ENCODE measurements around the gene ST8SIA2. TPM values are rescaled to one million over a fixed set of nuclear protein-coding genes. Genes with fewer than 3 reads are reported as not detected.
"Not testable (repeated sequence)": the region's sequence is repeated elsewhere in the genome, so short reads cannot be mapped to it uniquely, and the experiment has no call there.

The ST8SIA2 gene
- total and polyA plus RNA-seq, 3 donors from 2014 or later = 0.12 to 0.31 (median 0.24) TPM

DNA sequence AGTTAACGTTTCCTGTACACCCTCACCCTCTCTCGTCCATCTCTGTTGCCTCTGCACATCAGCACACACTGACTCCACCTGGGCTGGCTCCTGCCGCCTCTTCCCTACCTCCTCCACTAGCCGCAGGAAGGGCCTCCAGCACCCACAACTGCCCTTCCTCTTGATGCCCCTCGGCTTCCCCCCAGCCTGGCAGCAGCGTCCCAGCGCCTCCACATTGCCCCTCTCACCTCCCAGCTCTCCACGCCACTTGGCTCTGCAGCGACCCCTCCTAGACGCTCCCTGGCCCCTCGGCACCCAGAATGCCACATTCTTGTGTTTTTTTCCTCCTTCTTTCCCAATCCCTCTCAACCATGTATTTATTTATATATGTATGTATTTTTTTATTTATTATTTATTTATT lies 73.6 kb downstream of the ST8SIA2 start:
- DNase-seq = no peak
- Histone ChIP-seq H3K27me3 (no peaks in the 10 kb centered on the region), H3K4me3 (no peak overlapping the region), H3K27ac (no peak overlapping the region), H3K4me1 (no peaks in the 10 kb centered on the region), H3K36me3 (ENCODE audit: low read depth, missing control alignments) (no peaks in the 10 kb centered on the region), H3K9me3 (no peaks in the 10 kb centered on the region)
- no peak for TF ChIP-seq POLR2A (IDR thresholded peaks at IDR 0.05)
- TF ChIP-seq, protein P1, sequence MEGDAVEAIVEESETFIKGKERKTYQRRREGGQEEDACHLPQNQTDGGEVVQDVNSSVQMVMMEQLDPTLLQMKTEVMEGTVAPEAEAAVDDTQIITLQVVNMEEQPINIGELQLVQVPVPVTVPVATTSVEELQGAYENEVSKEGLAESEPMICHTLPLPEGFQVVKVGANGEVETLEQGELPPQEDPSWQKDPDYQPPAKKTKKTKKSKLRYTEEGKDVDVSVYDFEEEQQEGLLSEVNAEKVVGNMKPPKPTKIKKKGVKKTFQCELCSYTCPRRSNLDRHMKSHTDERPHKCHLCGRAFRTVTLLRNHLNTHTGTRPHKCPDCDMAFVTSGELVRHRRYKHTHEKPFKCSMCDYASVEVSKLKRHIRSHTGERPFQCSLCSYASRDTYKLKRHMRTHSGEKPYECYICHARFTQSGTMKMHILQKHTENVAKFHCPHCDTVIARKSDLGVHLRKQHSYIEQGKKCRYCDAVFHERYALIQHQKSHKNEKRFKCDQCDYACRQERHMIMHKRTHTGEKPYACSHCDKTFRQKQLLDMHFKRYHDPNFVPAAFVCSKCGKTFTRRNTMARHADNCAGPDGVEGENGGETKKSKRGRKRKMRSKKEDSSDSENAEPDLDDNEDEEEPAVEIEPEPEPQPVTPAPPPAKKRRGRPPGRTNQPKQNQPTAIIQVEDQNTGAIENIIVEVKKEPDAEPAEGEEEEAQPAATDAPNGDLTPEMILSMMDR (IDR thresholded peaks at IDR 0.05) = no peak
- 90 to 92% methylated on average over 11 of the region's 11 CpGs for WGBS, 2 donors
- intact Hi-C loops (cut with DNase I; ENCODE audit: low total_unique reads) = no loop called here

DNA sequence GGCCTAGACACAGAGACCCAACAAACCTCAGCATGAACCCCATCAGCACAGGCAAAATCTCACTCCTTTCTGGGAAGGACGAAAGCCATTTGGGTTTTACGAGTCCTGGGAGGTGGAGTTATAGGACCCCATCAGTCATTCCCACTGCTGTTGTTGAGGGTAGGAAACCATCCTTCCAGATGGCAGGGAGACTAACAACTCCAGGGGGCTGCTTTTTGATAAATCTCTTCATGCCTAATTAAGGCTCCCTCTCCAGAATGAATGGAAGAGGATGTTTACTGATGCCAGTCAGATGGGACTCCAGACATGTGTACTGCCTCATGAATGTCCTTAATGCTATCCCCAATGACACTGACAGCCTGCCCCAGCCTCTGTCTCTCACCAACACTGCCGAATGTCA lies 75.3 kb downstream of the ST8SIA2 start:
- Histone ChIP-seq H3K4me1 (no peaks in the 10 kb centered on the region), H3K27me3 (no peaks in the 10 kb centered on the region), H3K36me3 (ENCODE audit: low read depth, missing control alignments) (no peaks in the 10 kb centered on the region), H3K4me3 (no peak overlapping the region), H3K27ac (no peak overlapping the region), H3K9me3 (no peaks in the 10 kb centered on the region)
- TF ChIP-seq, protein P1 (IDR thresholded peaks at IDR 0.05) = no peak
- TF ChIP-seq POLR2A (IDR thresholded peaks at IDR 0.05) = no peak
- intact Hi-C loops (cut with DNase I; ENCODE audit: low total_unique reads) = no loop called here
- DNase-seq = no peak
- WGBS, 2 donors = 80 to 81% methylated on average over 3 of the region's 3 CpGs

DNA sequence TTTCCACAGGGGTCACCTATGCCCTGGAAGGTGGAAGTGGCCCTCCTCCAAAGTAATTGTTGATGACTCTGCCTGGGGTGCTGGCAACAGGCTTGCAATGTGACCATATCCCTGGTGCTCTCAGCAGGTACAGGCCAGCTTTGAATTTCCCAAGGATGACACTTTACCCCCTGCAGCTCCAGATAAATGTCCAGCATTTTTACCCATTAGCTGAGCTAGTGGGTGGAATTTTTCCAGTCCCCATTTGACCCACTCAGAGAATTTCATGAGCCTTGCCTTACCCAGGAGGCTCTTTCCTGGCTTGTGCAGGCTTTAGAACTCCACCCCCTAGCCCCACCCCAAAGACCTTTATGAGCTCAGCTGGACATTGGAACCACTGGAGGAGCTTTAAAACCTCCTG lies 77.6 kb downstream of the ST8SIA2 start:
- TF ChIP-seq, protein P1 (IDR thresholded peaks at IDR 0.05) = no peak
- no peak for TF ChIP-seq POLR2A (IDR thresholded peaks at IDR 0.05)
- no peak for DNase-seq
- Histone ChIP-seq H3K9me3 (no peaks in the 10 kb centered on the region), H3K27ac (no peak overlapping the region), H3K4me3 (no peak overlapping the region), H3K4me1 (no peaks in the 10 kb centered on the region), H3K27me3 (no peaks in the 10 kb centered on the region), H3K36me3 (ENCODE audit: low read depth, missing control alignments) (no peaks in the 10 kb centered on the region)
- intact Hi-C loops (cut with DNase I; ENCODE audit: low total_unique reads) = no loop called here

DNA sequence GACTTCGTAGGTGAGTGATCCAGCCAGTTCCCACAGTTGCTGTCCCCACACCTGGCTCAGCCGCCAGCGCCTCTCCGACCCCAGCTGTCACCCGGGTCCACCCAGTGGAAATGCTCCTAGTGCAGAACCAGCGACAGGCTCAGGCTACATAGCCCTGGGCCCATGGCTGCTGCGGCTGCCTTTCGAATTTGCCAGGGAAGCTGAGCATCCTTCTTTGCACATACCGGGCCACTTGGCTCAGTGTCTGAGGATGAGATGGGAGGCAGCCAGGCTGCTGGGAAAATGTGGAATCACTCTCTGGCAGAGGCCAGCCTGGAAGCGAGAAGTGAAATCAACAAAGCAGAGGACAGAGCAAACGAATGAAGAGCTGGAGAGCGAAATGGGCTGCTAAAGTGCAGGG lies 80.1 kb downstream of the ST8SIA2 start:
- no peaks in the 10 kb centered on the region for H3K36me3 ChIP-seq (ENCODE audit: low read depth, missing control alignments)
- no peaks in the 10 kb centered on the region for H3K9me3 ChIP-seq
- H3K27me3 ChIP-seq = no peaks in the 10 kb centered on the region
- H3K4me1 ChIP-seq = no peaks in the 10 kb centered on the region
- no peak overlapping the region for H3K4me3 ChIP-seq
- TF ChIP-seq, protein P1 (IDR thresholded peaks at IDR 0.05) = no peak
- TF ChIP-seq POLR2A (IDR thresholded peaks at IDR 0.05) = no peak
- H3K27ac ChIP-seq = no peak overlapping the region
- 80 to 84% methylated on average over 10 to 12 of the region's 12 CpGs for WGBS, 2 donors
- no peak for DNase-seq
- intact Hi-C loops (cut with DNase I; ENCODE audit: low total_unique reads) = no loop called here

DNA sequence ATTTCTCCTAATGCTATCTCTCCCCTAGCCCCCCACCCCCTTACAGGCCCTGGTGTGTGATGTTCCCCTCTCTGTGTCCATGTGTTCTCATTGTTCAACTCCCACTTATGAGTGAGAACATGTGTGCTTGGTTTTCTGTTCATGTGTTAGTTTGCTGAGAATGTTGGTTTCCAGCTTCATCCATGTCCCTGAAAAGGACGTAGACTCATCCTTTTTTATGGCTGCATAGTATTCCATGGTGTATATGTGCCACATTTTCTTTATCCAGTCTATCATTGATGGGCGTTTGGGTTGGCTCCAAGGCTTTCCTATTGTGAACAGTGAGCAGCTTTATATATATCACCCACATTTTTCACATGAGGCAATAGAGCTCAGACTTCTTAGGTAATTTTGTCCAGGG lies 86.0 kb downstream of the ST8SIA2 start:
- DNase-seq; H3K27ac ChIP-seq; H3K4me1 ChIP-seq; intact Hi-C loops (cut with DNase I; ENCODE audit: low total_unique reads); H3K4me3 ChIP-seq; H3K27me3 ChIP-seq; H3K9me3 ChIP-seq; H3K36me3 ChIP-seq (ENCODE audit: low read depth, missing control alignments): not testable (repeated sequence)
- 79 to 91% methylated on average over 2 of the region's 2 CpGs for WGBS, 2 donors
